Ectodermal cell (in vitro differentiated cells): ENCODE results near the gene FBXL17.

Experiments used
- H3K27ac ChIP-seq: 2 replicates; pipeline ENCODE4 v1.7.0; 2013; ENCODE audit warnings: mild to moderate bottlenecking, low read depth, low read length; ENCODE audit not compliant: insufficient read depth, poor library complexity, severe bottlenecking
- H3K27me3 ChIP-seq: 2 replicates; pipeline ENCODE4 v1.7.0; 2013; ENCODE audit warnings: mild to moderate bottlenecking, low read length; ENCODE audit not compliant: insufficient read depth, control insufficient read depth, poor library complexity, severe bottlenecking
- H3K36me3 ChIP-seq: one replicate; pipeline ENCODE4 v1.7.0; 2013; ENCODE audit warnings: low read length; ENCODE audit not compliant: control insufficient read depth, insufficient read depth
- H3K4me1 ChIP-seq: one replicate; pipeline ENCODE4 v1.7.0; 2013; ENCODE audit warnings: low read length; ENCODE audit not compliant: control insufficient read depth, insufficient read depth
- H3K4me3 ChIP-seq: 2 replicates; pipeline ENCODE4 v1.7.0; 2013; ENCODE audit warnings: low read depth, low read length, control low read depth; ENCODE audit not compliant: insufficient read depth
- H3K9me3 ChIP-seq: 2 replicates; pipeline ENCODE4 v1.7.0; 2013; ENCODE audit warnings: mild to moderate bottlenecking, low read length, moderate library complexity; ENCODE audit not compliant: control insufficient read depth
- WGBS, 2 experiments: methylation state at CpG; one replicate each; pipeline ENCODE4 v1.1.7; 2013; ENCODE audit warnings: missing lambda C conversion rate in 2 of 2; 5-methylcytosine and 5-hydroxymethylcytosine counted together

FBXL17 gene

GRCh38 chr5:108081707-108082106 is 300.2 kb downstream of the FBXL17 start:
- H3K4me3 ChIP-seq = no peak overlapping the region
- H3K27me3 ChIP-seq = no peaks in the 10 kb centered on the region
- H3K27ac ChIP-seq = no peak overlapping the region
- WGBS, 2 experiments = 94 to 100% methylated on average over 3 of the region's 3 CpGs
- H3K4me1 ChIP-seq = peaks cover 4% of the 10 kb centered on the region
- H3K36me3 ChIP-seq = no peaks in the 10 kb centered on the region
- H3K9me3 ChIP-seq = no peaks in the 10 kb centered on the region

DNA sequence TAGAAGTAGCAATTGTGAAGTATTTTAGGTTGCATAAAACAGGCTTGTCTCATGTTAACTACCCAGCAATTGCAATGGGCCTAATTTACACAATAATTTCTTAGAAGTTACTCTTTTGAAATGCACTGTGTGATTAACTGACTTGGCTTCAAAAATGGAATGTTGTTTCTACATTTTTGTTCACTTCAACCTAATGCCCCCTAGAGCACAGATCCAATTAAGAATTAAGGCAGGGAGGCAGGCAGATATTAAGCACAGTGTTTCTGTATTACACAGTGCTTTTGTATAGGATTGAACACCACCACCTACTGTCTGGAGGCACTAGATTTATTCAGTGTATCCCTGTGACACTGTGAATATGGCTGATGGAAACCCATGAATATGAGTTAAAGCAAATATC is 302.1 kb downstream of the FBXL17 start:
- H3K27ac ChIP-seq = no peak overlapping the region
- H3K4me3 ChIP-seq = no peak overlapping the region
- H3K36me3 ChIP-seq = no peaks in the 10 kb centered on the region
- no peaks in the 10 kb centered on the region for H3K27me3 ChIP-seq
- H3K4me1 ChIP-seq = peaks cover 4% of the 10 kb centered on the region
- no peaks in the 10 kb centered on the region for H3K9me3 ChIP-seq

GRCh38 chr5:108078882-108079281 is 303.0 kb downstream of the FBXL17 start:
- Histone ChIP-seq H3K4me3 (no peak overlapping the region), H3K27me3 (no peaks in the 10 kb centered on the region), H3K4me1 (peaks cover 4% of the 10 kb centered on the region), H3K27ac (no peak overlapping the region), H3K9me3 (no peaks in the 10 kb centered on the region), H3K36me3 (no peaks in the 10 kb centered on the region)
- 63 to 80% methylated on average over 1 of the region's 1 CpG for WGBS, 2 experiments

DNA sequence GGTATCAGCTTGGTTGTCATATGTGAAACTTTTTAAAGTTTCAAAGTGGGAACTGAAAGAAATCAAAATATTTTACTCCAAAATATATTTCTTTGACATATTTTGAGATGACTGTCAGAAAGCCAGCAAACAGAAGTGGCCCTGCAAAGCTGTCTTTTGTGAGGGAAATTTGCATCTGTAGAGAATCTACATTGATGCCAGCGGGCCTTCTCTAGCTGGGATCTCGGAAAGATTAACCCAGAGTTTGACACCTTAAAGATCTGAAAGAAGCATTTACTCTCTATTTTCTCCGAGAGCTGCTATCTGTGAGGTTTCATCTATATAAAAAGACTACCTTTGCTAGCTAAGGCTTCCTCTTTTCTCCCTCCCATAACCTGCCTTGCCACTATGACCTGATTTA is 303.6 kb downstream of the FBXL17 start:
- whole genome bisulfite sequencing, 2 experiments = 14 to 20% methylated on average over 3 of the region's 3 CpGs
- Histone ChIP-seq H3K36me3 (no peaks in the 10 kb centered on the region), H3K27me3 (no peaks in the 10 kb centered on the region), H3K4me1 (peaks cover 4% of the 10 kb centered on the region), H3K27ac (no peak overlapping the region), H3K9me3 (no peaks in the 10 kb centered on the region), H3K4me3 (no peak overlapping the region)

- 91 to 93% methylated on average over 2 of the region's 2 CpGs for WGBS, 2 experiments
- H3K36me3 ChIP-seq = no peaks in the 10 kb centered on the region
- H3K27me3 ChIP-seq = no peaks in the 10 kb centered on the region
- H3K4me1 ChIP-seq = peaks cover 4% of the 10 kb centered on the region
- H3K27ac ChIP-seq = no peak overlapping the region
- no peak overlapping the region for H3K4me3 ChIP-seq
- no peaks in the 10 kb centered on the region for H3K9me3 ChIP-seq
These were observed 307.3 kb downstream of the FBXL17 start for GRCh38 chr5:108074626-108075025.

DNA sequence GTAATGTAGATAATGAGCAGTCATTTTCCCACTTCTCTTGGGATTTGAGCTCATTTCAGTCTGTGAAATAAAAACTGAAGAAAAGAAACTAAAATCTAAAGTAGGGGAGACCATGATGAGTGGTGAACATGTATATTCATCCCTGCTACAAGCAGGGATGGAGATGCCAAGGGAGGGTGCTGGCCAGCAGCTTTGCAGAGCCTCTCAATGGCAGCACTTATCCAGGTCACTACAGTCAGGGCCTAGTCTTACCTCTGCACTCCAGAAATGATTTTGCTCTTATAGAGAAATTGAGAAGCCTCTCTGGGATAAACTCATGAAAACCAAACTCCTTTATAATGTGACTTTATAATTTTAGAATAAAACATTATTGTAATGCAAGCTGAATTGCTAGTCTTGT is 317.6 kb downstream of the FBXL17 start:
- Histone ChIP-seq H3K4me1 (no peaks in the 10 kb centered on the region), H3K27ac (no peak overlapping the region), H3K9me3 (no peaks in the 10 kb centered on the region), H3K36me3 (no peaks in the 10 kb centered on the region), H3K4me3 (no peak overlapping the region), H3K27me3 (no peaks in the 10 kb centered on the region)

GRCh38 chr5:108061941-108062340 is 320.0 kb downstream of the FBXL17 start:
- 82 to 89% methylated on average over 5 of the region's 6 CpGs for WGBS, 2 experiments
- H3K4me1 ChIP-seq = no peaks in the 10 kb centered on the region
- no peaks in the 10 kb centered on the region for H3K36me3 ChIP-seq
- H3K4me3 ChIP-seq = no peak overlapping the region
- no peaks in the 10 kb centered on the region for H3K27me3 ChIP-seq
- no peak overlapping the region for H3K27ac ChIP-seq
- no peaks in the 10 kb centered on the region for H3K9me3 ChIP-seq

DNA sequence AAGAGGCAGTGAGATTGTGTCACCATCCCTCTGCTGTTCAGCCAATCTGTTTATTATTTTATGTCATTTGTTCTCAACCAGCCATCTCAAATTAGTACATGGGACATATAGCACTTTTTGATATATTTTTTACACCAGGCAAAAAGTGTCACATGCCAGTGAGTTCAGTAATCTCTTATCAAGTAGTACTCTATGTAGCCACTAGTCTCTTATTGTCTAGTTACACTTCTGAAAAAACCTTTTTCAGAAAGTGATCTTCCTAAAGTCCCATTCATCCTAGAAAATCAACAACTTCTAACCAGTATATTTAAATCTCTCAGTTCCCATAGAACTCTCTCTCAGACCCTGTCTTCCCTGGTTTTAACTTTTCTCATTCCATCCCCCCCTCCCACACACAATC is 321.6 kb downstream of the FBXL17 start:
- no peak overlapping the region for H3K27ac ChIP-seq
- H3K4me3 ChIP-seq = no peak overlapping the region
- no peaks in the 10 kb centered on the region for H3K4me1 ChIP-seq
- no peaks in the 10 kb centered on the region for H3K36me3 ChIP-seq
- no peaks in the 10 kb centered on the region for H3K9me3 ChIP-seq
- no peaks in the 10 kb centered on the region for H3K27me3 ChIP-seq

DNA sequence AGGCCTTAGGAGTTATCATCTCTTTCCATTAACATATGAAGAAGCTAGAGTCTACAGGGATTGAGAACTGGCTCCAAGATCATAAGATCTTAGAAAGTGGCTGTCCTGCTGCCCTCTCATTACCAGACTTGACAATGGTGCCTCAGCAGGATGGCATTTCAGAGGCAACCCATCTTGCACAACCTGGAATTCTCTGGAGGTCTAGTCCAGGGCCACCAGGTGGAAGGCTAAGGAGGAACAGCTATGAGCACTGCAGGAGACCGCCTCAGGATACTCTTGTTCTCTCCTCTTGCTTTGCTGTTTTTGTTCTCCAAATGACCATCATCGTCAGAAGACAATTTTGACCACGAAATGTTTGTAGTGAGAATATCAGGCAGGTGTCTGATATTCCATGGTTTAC is 322.6 kb downstream of the FBXL17 start:
- no peaks in the 10 kb centered on the region for H3K4me1 ChIP-seq
- no peaks in the 10 kb centered on the region for H3K27me3 ChIP-seq
- WGBS, 2 experiments = 98 to 99% methylated on average over 3 of the region's 3 CpGs
- no peaks in the 10 kb centered on the region for H3K9me3 ChIP-seq
- no peak overlapping the region for H3K27ac ChIP-seq
- H3K36me3 ChIP-seq = no peaks in the 10 kb centered on the region
- H3K4me3 ChIP-seq = no peak overlapping the region

- no peaks in the 10 kb centered on the region for H3K9me3 ChIP-seq
- H3K4me3 ChIP-seq = no peak overlapping the region
- no peaks in the 10 kb centered on the region for H3K4me1 ChIP-seq
- H3K36me3 ChIP-seq = no peaks in the 10 kb centered on the region
- no peak overlapping the region for H3K27ac ChIP-seq
- H3K27me3 ChIP-seq = no peaks in the 10 kb centered on the region
These were observed 327.5 kb downstream of the FBXL17 start for GRCh38 chr5:108054349-108054748.

GRCh38 chr5:108046955-108047670 is 334.8 kb downstream of the FBXL17 start:
- WGBS, 2 experiments = 88 to 89% methylated on average over 13 of the region's 13 CpGs
- Histone ChIP-seq H3K9me3 (no peaks in the 10 kb centered on the region), H3K4me1 (no peaks in the 10 kb centered on the region), H3K27me3 (no peaks in the 10 kb centered on the region), H3K36me3 (no peaks in the 10 kb centered on the region), H3K4me3 (no peak overlapping the region), H3K27ac (no peak overlapping the region)
